HEK293T (cell line): ENCODE results near the gene EPHB1.

Experiments used
- CTCF ChIA-PET: fragments of 350-600 bp; formaldehyde crosslinking; extraction: SDS; loops from one replicate; lab custom pipeline; 2021; ENCODE audit warnings: antibody characterized with exemption, inconsistent platforms; lab: Yijun Ruan, JAX
- POLR2A ChIA-PET: fragments of 350-600 bp; formaldehyde crosslinking; extraction: SDS; loops from one replicate; lab custom pipeline; 2020; ENCODE audit warnings: antibody characterized with exemption, inconsistent platforms; lab: Yijun Ruan, JAX
- DNase-seq: peaks from one replicate; pipeline ENCODE4 v3.0.0; 2012; ENCODE audit warnings: mixed read lengths; ENCODE audit errors: extremely low spot score
- ARNT ChIP-seq: fragments of 450-650 bp; IDR thresholded peaks from 2 replicates; pipeline ENCODE4 v1.6.1; 2017; ENCODE audit warnings: mild to moderate bottlenecking
- BHLHE40 ChIP-seq: fragments of 450-650 bp; IDR thresholded peaks from 2 replicates; pipeline ENCODE4 v1.6.1; 2016; ENCODE audit warnings: mild to moderate bottlenecking, moderate library complexity, borderline replicate concordance
- CTBP1 ChIP-seq: fragments of 450-650 bp; IDR thresholded peaks from 2 replicates; pipeline ENCODE4 v1.6.1; 2016; ENCODE audit warnings: borderline replicate concordance
- ELF4 ChIP-seq: fragments of 450-650 bp; IDR thresholded peaks from 2 replicates; pipeline ENCODE4 v1.6.1; 2017; ENCODE audit warnings: antibody characterized with exemption
- FOXA1 ChIP-seq: fragments of 450-650 bp; IDR thresholded peaks from 2 replicates; pipeline ENCODE4 v1.6.1; 2016; ENCODE audit warnings: mild to moderate bottlenecking
- FOXK2 ChIP-seq: fragments of 450-650 bp; IDR thresholded peaks from 2 replicates; pipeline ENCODE4 v1.6.1; 2016; ENCODE audit warnings: mild to moderate bottlenecking
- FOXM1 ChIP-seq: fragments of 450-650 bp; IDR thresholded peaks from 2 replicates; pipeline ENCODE4 v1.6.1; 2017; ENCODE audit warnings: mild to moderate bottlenecking, borderline replicate concordance
- HDGF ChIP-seq: fragments of 450-650 bp; IDR thresholded peaks from 2 replicates; pipeline ENCODE4 v1.6.1; 2017; ENCODE audit warnings: antibody characterized with exemption, borderline replicate concordance
- L3MBTL2 ChIP-seq: fragments of 450-650 bp; conservative IDR thresholded peaks from 2 replicates; pipeline ENCODE4 v1.6.1; 2016; ENCODE audit warnings: mild to moderate bottlenecking
- LEF1 ChIP-seq: fragments of 450-650 bp; IDR thresholded peaks from 2 replicates; pipeline ENCODE4 v1.6.1; 2017; ENCODE audit warnings: mild to moderate bottlenecking, borderline replicate concordance
- NFRKB ChIP-seq: fragments of 450-650 bp; IDR thresholded peaks from 2 replicates; pipeline ENCODE4 v1.6.1; 2016; ENCODE audit warnings: mild to moderate bottlenecking, moderate library complexity
- PKNOX1 ChIP-seq: fragments of 450-650 bp; IDR thresholded peaks from 2 replicates; pipeline ENCODE4 v1.6.1; 2016
- SP1 ChIP-seq: fragments of 450-650 bp; IDR thresholded peaks from 2 replicates; pipeline ENCODE4 v1.6.1; 2017
- SUZ12 ChIP-seq: fragments of 450-650 bp; IDR thresholded peaks from 2 replicates; pipeline ENCODE4 v1.6.1; 2016; ENCODE audit warnings: mild to moderate bottlenecking
- TARDBP ChIP-seq: fragments of 450-650 bp; IDR thresholded peaks from 2 replicates; pipeline ENCODE4 v1.6.1; 2016
- ZNF384 ChIP-seq: fragments of 450-650 bp; IDR thresholded peaks from 2 replicates; pipeline ENCODE4 v1.6.1; 2016

Gene EPHB1

GRCh38 chr3:135197856-135198255 is 402.8 kb downstream of the EPHB1 start:
- POLR2A ChIA-PET: no interaction called here
- no peak for TF ChIP-seq CTBP1
- no peak for TF ChIP-seq NFRKB
- no peak for TF ChIP-seq HDGF
- no peak for TF ChIP-seq SP1
- no peak for TF ChIP-seq FOXM1
- TF ChIP-seq FOXK2: no peak
- no peak for TF ChIP-seq BHLHE40
- no peak for TF ChIP-seq ARNT
- TF ChIP-seq SUZ12: no peak
- no peak for TF ChIP-seq ELF4
- TF ChIP-seq PKNOX1: no peak
- no peak for TF ChIP-seq ZNF384
- no peak for TF ChIP-seq FOXA1
- no peak for TF ChIP-seq LEF1
- TF ChIP-seq L3MBTL2: no peak
- no peak for TF ChIP-seq TARDBP
- no peak for DNase-seq
- CTCF ChIA-PET: no interaction called here

- CTCF ChIA-PET: no interaction called here
- POLR2A ChIA-PET: no interaction called here
- no peak for DNase-seq
- TF ChIP-seq ELF4 (no peak), L3MBTL2 (no peak), BHLHE40 (no peak), ZNF384 (no peak), FOXK2 (no peak), SP1 (no peak), LEF1 (no peak)
Measured at GRCh38 chr3:135199137-135199536, 404.1 kb downstream of the EPHB1 start.

- CTCF ChIA-PET: no interaction called here
Measured at GRCh38 chr3:135203026-135203425, 408.0 kb downstream of the EPHB1 start.

GRCh38 chr3:135213213-135213612 is 418.2 kb downstream of the EPHB1 start:
- TF ChIP-seq FOXM1 (no peak), SP1 (no peak), FOXA1 (no peak), SUZ12 (no peak), TARDBP (no peak), ELF4 (no peak), PKNOX1 (no peak), NFRKB (no peak), BHLHE40 (no peak), FOXK2 (no peak), CTBP1 (no peak), LEF1 (no peak), L3MBTL2 (no peak), ARNT (no peak), HDGF (no peak)
- ChIA-PET CTCF (no interaction called here), POLR2A (no interaction called here)
- no peak for DNase-seq

More at GRCh38 chr3:135203026-135203425, 408.0 kb downstream of the EPHB1 start:
- POLR2A ChIA-PET: no interaction called here
- no peak for DNase-seq
- TF ChIP-seq HDGF (no peak), PKNOX1 (no peak), L3MBTL2 (no peak), NFRKB (no peak), FOXM1 (no peak), FOXA1 (no peak), ARNT (no peak), TARDBP (no peak), ZNF384 (no peak), SUZ12 (no peak), BHLHE40 (no peak), CTBP1 (no peak), ELF4 (no peak), FOXK2 (no peak)

GRCh38 chr3:135213822-135214221 is 418.8 kb downstream of the EPHB1 start:
- POLR2A ChIA-PET: no interaction called here
- TF ChIP-seq L3MBTL2 (no peak), PKNOX1 (no peak), FOXM1 (no peak), BHLHE40 (no peak), SP1 (no peak), SUZ12 (no peak), HDGF (no peak), FOXK2 (no peak), CTBP1 (no peak), NFRKB (no peak), LEF1 (no peak), ARNT (no peak), FOXA1 (no peak), ZNF384 (no peak), ELF4 (no peak), TARDBP (no peak)
- CTCF ChIA-PET: no interaction called here
- no peak for DNase-seq
